PC-3 (cell line): ENCODE results near the gene ABLIM3.

ENCODE experiments used
- EZH2 ChIP-seq: fragments of 300-600 bp; sonication (generic); IDR thresholded peaks from one replicate; pipeline ENCODE4 v1.6.1; 2017; ENCODE audit warnings: antibody characterized with exemption, mild to moderate bottlenecking, low read length; ENCODE audit not compliant: unreplicated experiment
- EZH2phosphoT487 ChIP-seq: fragments of 300-600 bp; sonication (generic); IDR thresholded peaks from 2 replicates; pipeline ENCODE4 v1.6.1; 2018; ENCODE audit warnings: mild to moderate bottlenecking, antibody characterized with exemption, low read length, borderline replicate concordance

DNA sequence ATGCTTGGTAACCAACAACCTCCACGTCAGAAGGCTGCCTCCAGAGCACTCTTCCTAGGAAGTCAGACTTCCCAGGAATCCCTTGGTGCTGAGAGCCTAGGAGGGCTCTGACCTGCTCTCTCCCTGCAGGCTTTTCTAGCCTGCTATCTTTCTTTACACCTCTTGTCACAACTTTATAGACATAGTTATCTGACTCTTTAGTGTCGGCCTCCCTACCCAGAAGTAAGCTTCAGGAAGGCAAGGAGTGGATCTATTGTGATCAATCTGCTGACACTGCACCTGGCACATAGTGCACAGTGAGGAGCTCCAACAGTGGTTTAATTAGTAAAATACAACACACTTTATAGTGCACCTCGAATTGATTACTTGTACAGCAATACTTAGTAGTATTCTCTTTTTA lies 132.7 kb downstream of the ABLIM3 start:
- no peak for TF ChIP-seq EZH2
- no peak for TF ChIP-seq EZH2phosphoT487
